Subcutaneous adipose tissue (tissue), 4 donors: ENCODE results near the gene SLC39A1. TPM values are rescaled to one million over a fixed set of nuclear protein-coding genes. Genes with fewer than 3 reads are reported as not detected.

Experiments used
- total RNA-seq, 4 donors: library from RNA; depleted of rRNA; stranded (reverse); fragments of >200 nt; gene quantifications; one replicate each; pipeline ENCODE4 v1.1.0, GENCODE V29; 2016
- TF ChIP-seq, protein P1 (sequence below): fragments of 450-650 bp; IDR thresholded peaks from one replicate; pipeline ENCODE4 v1.5.1; 2016; ENCODE audit warnings: low read depth, mild to moderate bottlenecking, control low read depth, antibody characterized with exemption, moderate library complexity

Gene SLC39A1
- total RNA-seq, 4 donors from 2014 or later = 44.3 to 113 (median 82.5) TPM

GRCh38 chr1:153951801-153952200 lies 11.5 kb downstream of the SLC39A1 start:
- TF ChIP-seq, protein P1, sequence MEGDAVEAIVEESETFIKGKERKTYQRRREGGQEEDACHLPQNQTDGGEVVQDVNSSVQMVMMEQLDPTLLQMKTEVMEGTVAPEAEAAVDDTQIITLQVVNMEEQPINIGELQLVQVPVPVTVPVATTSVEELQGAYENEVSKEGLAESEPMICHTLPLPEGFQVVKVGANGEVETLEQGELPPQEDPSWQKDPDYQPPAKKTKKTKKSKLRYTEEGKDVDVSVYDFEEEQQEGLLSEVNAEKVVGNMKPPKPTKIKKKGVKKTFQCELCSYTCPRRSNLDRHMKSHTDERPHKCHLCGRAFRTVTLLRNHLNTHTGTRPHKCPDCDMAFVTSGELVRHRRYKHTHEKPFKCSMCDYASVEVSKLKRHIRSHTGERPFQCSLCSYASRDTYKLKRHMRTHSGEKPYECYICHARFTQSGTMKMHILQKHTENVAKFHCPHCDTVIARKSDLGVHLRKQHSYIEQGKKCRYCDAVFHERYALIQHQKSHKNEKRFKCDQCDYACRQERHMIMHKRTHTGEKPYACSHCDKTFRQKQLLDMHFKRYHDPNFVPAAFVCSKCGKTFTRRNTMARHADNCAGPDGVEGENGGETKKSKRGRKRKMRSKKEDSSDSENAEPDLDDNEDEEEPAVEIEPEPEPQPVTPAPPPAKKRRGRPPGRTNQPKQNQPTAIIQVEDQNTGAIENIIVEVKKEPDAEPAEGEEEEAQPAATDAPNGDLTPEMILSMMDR = no peak

DNA sequence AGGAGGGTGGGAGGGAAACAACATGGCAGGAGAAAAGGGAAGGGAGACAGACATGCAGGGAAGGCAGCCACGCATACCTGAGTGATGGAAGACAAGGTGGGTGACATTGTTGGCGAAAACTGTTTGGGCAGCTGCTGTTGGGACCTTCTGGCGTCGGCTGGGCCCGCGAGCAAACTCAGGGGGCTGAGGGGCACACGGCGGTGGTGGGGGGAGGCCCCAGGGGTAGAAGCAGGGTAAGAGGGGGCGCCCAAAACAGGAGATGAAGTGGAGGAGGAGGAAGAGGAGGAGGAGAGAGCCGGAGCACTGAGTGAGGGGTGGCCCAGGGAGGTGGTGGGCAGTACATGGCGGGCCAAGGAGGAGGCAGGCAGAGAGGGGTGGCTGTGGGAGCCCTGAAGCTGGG lies 12.2 kb downstream of the SLC39A1 start:
- TF ChIP-seq, protein P1 = no peak

GRCh38 chr1:153946622-153947241 lies 16.6 kb downstream of the SLC39A1 start, which contains the start of gene DENND4B:
Gene DENND4B, minus strand, starts transcription at chr1:153946718. Its CDS starts 2,344 bp downstream, at chr1:153944374.
- TF ChIP-seq, protein P1 = no peak

- TF ChIP-seq, protein P1 = no peak
Observed at GRCh38 chr1:153945795-153946621, 17.3 kb downstream of the SLC39A1 start.

- TF ChIP-seq, protein P1 = no peak
Observed at GRCh38 chr1:153945131-153945794, 18.1 kb downstream of the SLC39A1 start.

- TF ChIP-seq, protein P1 = no peak
Observed at GRCh38 chr1:153944827-153945117, 18.6 kb downstream of the SLC39A1 start.
